DND-41 (cell line): ENCODE data around the gene STX4.

Experiments
- ATAC-seq: fragments of 200-7000 bp; cut with Tn5 transposase; 3 replicates; pipeline ENCODE4 v1.9.1; 2021; ENCODE audit warnings: low read depth; ENCODE audit not compliant: insufficient read depth
- DNase-seq: peaks from one replicate; pipeline ENCODE4 v3.0.0-alpha.2; 2020
- H2AFZ ChIP-seq: 2 replicates; pipeline ENCODE4 v1.6.0; 2012; ENCODE audit warnings: low read depth, low read length
- H3K27ac ChIP-seq: 2 replicates; pipeline ENCODE4 v1.5.1; 2012; ENCODE audit warnings: low read length, inconsistent platforms
- H3K27me3 ChIP-seq: fragments of 200-600 bp; sonication (generic); 2 replicates; pipeline ENCODE4 v1.6.0; 2012; ENCODE audit warnings: low read length, mild to moderate bottlenecking, inconsistent platforms; ENCODE audit not compliant: insufficient read depth, poor library complexity
- H3K36me3 ChIP-seq: 2 replicates; pipeline ENCODE4 v1.5.1; 2012; ENCODE audit warnings: low read length, inconsistent platforms; ENCODE audit not compliant: insufficient read depth
- H3K4me1 ChIP-seq: 2 replicates; pipeline ENCODE4 v1.5.1; 2012; ENCODE audit warnings: mild to moderate bottlenecking, low read length; ENCODE audit not compliant: insufficient read depth
- H3K4me2 ChIP-seq: 2 replicates; pipeline ENCODE4 v1.6.0; 2012; ENCODE audit warnings: mild to moderate bottlenecking, moderate library complexity, low read length, inconsistent platforms; ENCODE audit not compliant: insufficient read depth
- H3K4me3 ChIP-seq, 2 experiments: fragments of 200-600 bp in 1 of 2; shearing (Covaris generic) in 1 of 2; 2 replicates each; pipeline ENCODE4 v1.5.1; 2012 to 2016; ENCODE audit warnings: inconsistent platforms in 2 of 2, low read length in 2 of 2, mild to moderate bottlenecking in 2 of 2, low read depth in 1 of 2, moderate library complexity in 1 of 2
- H3K79me2 ChIP-seq: 2 replicates; pipeline ENCODE4 v1.6.0; 2012; ENCODE audit warnings: low read length, inconsistent platforms; ENCODE audit not compliant: insufficient read depth
- H3K9ac ChIP-seq: 2 replicates; pipeline ENCODE4 v1.6.0; 2012; ENCODE audit warnings: low read depth, mild to moderate bottlenecking, inconsistent platforms, low read length, moderate library complexity
- H3K9me3 ChIP-seq: 2 replicates; pipeline ENCODE4 v1.5.1; 2012; ENCODE audit warnings: low read length, moderate library complexity, mild to moderate bottlenecking, inconsistent platforms; ENCODE audit not compliant: insufficient read depth, severe bottlenecking
- H4K20me1 ChIP-seq: 2 replicates; pipeline ENCODE4 v1.6.0; 2012; ENCODE audit warnings: low read length; ENCODE audit not compliant: insufficient read depth
- EZH2 ChIP-seq: IDR thresholded peaks from 3 replicates; pipeline ENCODE4 v1.6.1; 2012; ENCODE audit warnings: borderline replicate concordance, low read depth, mild to moderate bottlenecking, moderate library complexity, low read length, inconsistent platforms; ENCODE audit not compliant: severe bottlenecking
- TF ChIP-seq, protein P1 (sequence below): IDR thresholded peaks from 2 replicates; pipeline ENCODE4 v1.5.1; 2012; ENCODE audit warnings: borderline replicate concordance, low read length, moderate library complexity, mild to moderate bottlenecking; ENCODE audit not compliant: poor library complexity, severe bottlenecking; ENCODE audit errors: extremely low read depth

The STX4 gene

DNA sequence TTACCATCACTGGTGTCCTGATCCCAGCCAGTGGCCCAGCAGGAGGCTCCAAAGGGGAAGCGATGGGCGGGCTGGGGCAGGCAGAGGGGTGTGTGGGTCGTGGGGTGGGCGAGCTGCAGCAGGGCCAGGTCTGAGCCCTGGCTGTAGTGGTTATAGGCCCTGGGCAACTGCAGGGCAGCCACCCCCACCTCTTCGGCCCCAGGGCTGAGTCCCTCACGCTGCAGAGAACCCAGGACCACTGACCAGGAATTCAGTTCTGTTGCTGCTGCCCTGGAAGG is 53.2 kb downstream of the STX4 start:
- no peaks in the 10 kb centered on the region for H3K27me3 ChIP-seq
- no peak for TF ChIP-seq EZH2
- TF ChIP-seq, protein P1, sequence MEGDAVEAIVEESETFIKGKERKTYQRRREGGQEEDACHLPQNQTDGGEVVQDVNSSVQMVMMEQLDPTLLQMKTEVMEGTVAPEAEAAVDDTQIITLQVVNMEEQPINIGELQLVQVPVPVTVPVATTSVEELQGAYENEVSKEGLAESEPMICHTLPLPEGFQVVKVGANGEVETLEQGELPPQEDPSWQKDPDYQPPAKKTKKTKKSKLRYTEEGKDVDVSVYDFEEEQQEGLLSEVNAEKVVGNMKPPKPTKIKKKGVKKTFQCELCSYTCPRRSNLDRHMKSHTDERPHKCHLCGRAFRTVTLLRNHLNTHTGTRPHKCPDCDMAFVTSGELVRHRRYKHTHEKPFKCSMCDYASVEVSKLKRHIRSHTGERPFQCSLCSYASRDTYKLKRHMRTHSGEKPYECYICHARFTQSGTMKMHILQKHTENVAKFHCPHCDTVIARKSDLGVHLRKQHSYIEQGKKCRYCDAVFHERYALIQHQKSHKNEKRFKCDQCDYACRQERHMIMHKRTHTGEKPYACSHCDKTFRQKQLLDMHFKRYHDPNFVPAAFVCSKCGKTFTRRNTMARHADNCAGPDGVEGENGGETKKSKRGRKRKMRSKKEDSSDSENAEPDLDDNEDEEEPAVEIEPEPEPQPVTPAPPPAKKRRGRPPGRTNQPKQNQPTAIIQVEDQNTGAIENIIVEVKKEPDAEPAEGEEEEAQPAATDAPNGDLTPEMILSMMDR, result no peak
- no peak overlapping the region for H3K27ac ChIP-seq
- no peak overlapping the region for H3K9ac ChIP-seq
- no peak for DNase-seq
- peaks cover 2% of the 10 kb centered on the region for H3K4me1 ChIP-seq
- no peak for ATAC-seq
- no peak overlapping the region for H2AFZ ChIP-seq
- H3K9me3 ChIP-seq, result no peaks in the 10 kb centered on the region
- H3K79me2 ChIP-seq, result peaks cover 21% of the 10 kb centered on the region
- H3K36me3 ChIP-seq, result peaks cover 87% of the 10 kb centered on the region
- no peak overlapping the region for H3K4me3 ChIP-seq
- H4K20me1 ChIP-seq, result peaks cover 37% of the 10 kb centered on the region
- no peak overlapping the region for H3K4me2 ChIP-seq

GRCh38 chr16:31087481-31087880 is 54.1 kb downstream of the STX4 start:
- no peak overlapping the region for H3K4me2 ChIP-seq
- peaks cover 19% of the 10 kb centered on the region for H3K79me2 ChIP-seq
- H3K4me1 ChIP-seq, result 0 out of 2 replicates have a peak, but pooled peaks cover 2% of the 10 kb centered on the region
- no peak overlapping the region for H3K9ac ChIP-seq
- ATAC-seq, result no peak
- no peaks in the 10 kb centered on the region for H3K27me3 ChIP-seq
- H3K4me3 ChIP-seq, result no peak overlapping the region
- no peak for DNase-seq
- no peak overlapping the region for H2AFZ ChIP-seq
- H3K36me3 ChIP-seq, result peaks cover 82% of the 10 kb centered on the region
- no peak overlapping the region for H3K27ac ChIP-seq
- H3K9me3 ChIP-seq, result no peaks in the 10 kb centered on the region
- no peak for TF ChIP-seq EZH2
- TF ChIP-seq, protein P1, result no peak
- H4K20me1 ChIP-seq, result peaks cover 28% of the 10 kb centered on the region

DNA sequence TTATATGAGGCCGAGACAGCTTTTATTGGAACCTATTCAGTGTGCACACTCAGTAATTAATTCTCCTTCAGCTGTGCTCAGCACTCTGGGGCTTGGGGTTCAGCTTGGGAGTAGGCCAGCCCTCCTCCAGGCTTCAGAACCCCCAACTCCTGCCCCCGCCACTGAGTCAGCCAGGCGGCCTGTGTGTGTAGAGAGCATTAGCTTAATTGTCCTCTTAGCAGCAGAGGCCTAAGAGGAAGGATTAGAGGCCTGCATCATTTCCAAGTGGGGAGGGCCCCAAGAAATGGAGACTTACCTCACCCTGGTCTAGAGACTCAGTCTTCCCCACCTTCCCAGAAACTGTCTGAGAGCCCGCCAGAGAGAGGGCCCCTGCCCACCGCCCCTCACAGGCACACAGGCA is 54.6 kb downstream of the STX4 start:
- H3K27ac ChIP-seq, result no peak overlapping the region
- H3K9ac ChIP-seq, result no peak overlapping the region
- no peak for TF ChIP-seq EZH2
- TF ChIP-seq, protein P1, result no peak
- H3K27me3 ChIP-seq, result no peaks in the 10 kb centered on the region
- H2AFZ ChIP-seq, result no peak overlapping the region
- no peak overlapping the region for H3K4me3 ChIP-seq
- H4K20me1 ChIP-seq, result peaks cover 27% of the 10 kb centered on the region; the same call in 1 of the 2 replicates
- H3K9me3 ChIP-seq, result no peaks in the 10 kb centered on the region
- ATAC-seq (no peak), DNase-seq (no peak)
- peaks cover 7% of the 10 kb centered on the region for H3K4me1 ChIP-seq
- peaks cover 78% of the 10 kb centered on the region for H3K36me3 ChIP-seq
- peaks cover 24% of the 10 kb centered on the region for H3K79me2 ChIP-seq
- no peak overlapping the region for H3K4me2 ChIP-seq
